Kidney (tissue), 14 donors: Measurements from ENCODE around the gene TLE1. TPM values are rescaled to one million over a fixed set of nuclear protein-coding genes. Genes with fewer than 3 reads are reported as not detected.

Experiments used
- DNase-seq, 5 donors: peaks; one replicate each; pipeline ENCODE4 v3.0.0-alpha.2; 2013 to 2020
- FAIRE-seq: peaks from 2 replicates; lab custom pipeline; 2012; peaks lifted over from hg19 to GRCh38; lab: Jason Lieb, UNC
- H3K27ac ChIP-seq, 2 donors: one replicate each; pipeline ENCODE4 v1.7.0; 2013; ENCODE audit warnings: low read depth in 2 of 2, low read length in 2 of 2, inconsistent platforms in 1 of 2
- H3K27me3 ChIP-seq: one replicate; pipeline ENCODE4 v1.7.1; 2013; ENCODE audit warnings: low read length, inconsistent platforms; ENCODE audit not compliant: control insufficient read depth, insufficient read depth
- H3K36me3 ChIP-seq, 3 donors: one replicate each; pipeline versions ENCODE4 v1.7.0 to v1.7.1; 2013; ENCODE audit warnings: low read length in 3 of 3, control low read depth in 1 of 3, inconsistent platforms in 1 of 3; ENCODE audit not compliant: insufficient read depth in 3 of 3, control insufficient read depth in 2 of 3
- H3K4me1 ChIP-seq, 3 donors: one replicate each; pipeline versions ENCODE4 v1.7.0 to v1.7.1; 2013; ENCODE audit warnings: low read length in 3 of 3, inconsistent platforms in 1 of 3, low read depth in 1 of 3; ENCODE audit not compliant: control insufficient read depth in 2 of 3, insufficient read depth in 2 of 3
- H3K4me3 ChIP-seq, 3 donors: one replicate each; pipeline versions ENCODE4 v1.7.0 to v1.8.1; 2013; ENCODE audit warnings: low read length in 3 of 3, control low read depth in 1 of 3, inconsistent platforms in 1 of 3
- H3K9ac ChIP-seq, 3 donors: one replicate each; pipeline versions ENCODE4 v1.7.0 to v1.7.1; 2013; ENCODE audit warnings: low read length in 3 of 3, control low read depth in 1 of 3, inconsistent platforms in 1 of 3
- H3K9me3 ChIP-seq, 3 donors: one replicate each; pipeline versions ENCODE4 v1.7.0 to v1.7.1; 2013; ENCODE audit warnings: low read length in 3 of 3, control low read depth in 1 of 3, inconsistent platforms in 1 of 3; ENCODE audit not compliant: control insufficient read depth in 2 of 3, insufficient read depth in 1 of 3
- intact Hi-C: fragments of 100-400 bp; cut with DNase I; formaldehyde crosslinking; loops from one replicate; pipeline ENCODE4 v1.11.1; 2022
- polyA plus RNA-seq: library from polyadenylated mRNA; stranded (reverse); fragments of 350-450 nt; fragmentation: Illumina TruSeq; extraction: RNeasy Lipid Tissue Mini Kit (QIAGEN cat#74804); gene quantifications from one replicate; pipeline ENCODE4 v1.2.3, GENCODE V29; 2014; ENCODE audit warnings: low read depth, low replicate concordance; ENCODE audit not compliant: insufficient read depth
- total RNA-seq: library from RNA; stranded (reverse); fragmentation: NEBNext Ultra II Directional; extraction: Animal tissue kit (Norgen Biotek cat#: 25700); gene quantifications from one replicate; pipeline ENCODE4 v1.2.1, GENCODE V29; 2021
- TF ChIP-seq, protein P1 (sequence below): IDR thresholded peaks from 3 replicates; pipeline ENCODE4 v1.5.1; 2012; ENCODE audit warnings: mild to moderate bottlenecking, moderate library complexity, borderline replicate concordance; ENCODE audit not compliant: insufficient read depth; ENCODE audit errors: extremely low read depth
- donor health status: control.
- donor health status: control.
- donor health status: control.
- donor health status: control.
- donor health status: control.
- donor health status: DM: yes; HTN: yes; CAD: no.
- donor health status: Normal renal cell carcinoma (clear cell type).

TLE1 gene
- total and polyA plus RNA-seq, 2 donors from 2014 or later: 10.8 to 52.5 TPM

GRCh38 chr9:81720450-81721086 is 31.2 kb upstream of the TLE1 start:
- Histone ChIP-seq H3K27ac (no peak overlapping the region), H3K36me3 (no peaks in the 10 kb centered on the region), H3K4me1 (no peaks in the 10 kb centered on the region), H3K9me3 (no peaks in the 10 kb centered on the region), H3K9ac (no peak overlapping the region), H3K4me3 (no peak overlapping the region), H3K27me3 (no peaks in the 10 kb centered on the region)
- intact Hi-C loops: no loop called here
- FAIRE-seq (no peak), DNase-seq (peak in 1 of 5 donors; percentile 35)
- TF ChIP-seq, protein P1, sequence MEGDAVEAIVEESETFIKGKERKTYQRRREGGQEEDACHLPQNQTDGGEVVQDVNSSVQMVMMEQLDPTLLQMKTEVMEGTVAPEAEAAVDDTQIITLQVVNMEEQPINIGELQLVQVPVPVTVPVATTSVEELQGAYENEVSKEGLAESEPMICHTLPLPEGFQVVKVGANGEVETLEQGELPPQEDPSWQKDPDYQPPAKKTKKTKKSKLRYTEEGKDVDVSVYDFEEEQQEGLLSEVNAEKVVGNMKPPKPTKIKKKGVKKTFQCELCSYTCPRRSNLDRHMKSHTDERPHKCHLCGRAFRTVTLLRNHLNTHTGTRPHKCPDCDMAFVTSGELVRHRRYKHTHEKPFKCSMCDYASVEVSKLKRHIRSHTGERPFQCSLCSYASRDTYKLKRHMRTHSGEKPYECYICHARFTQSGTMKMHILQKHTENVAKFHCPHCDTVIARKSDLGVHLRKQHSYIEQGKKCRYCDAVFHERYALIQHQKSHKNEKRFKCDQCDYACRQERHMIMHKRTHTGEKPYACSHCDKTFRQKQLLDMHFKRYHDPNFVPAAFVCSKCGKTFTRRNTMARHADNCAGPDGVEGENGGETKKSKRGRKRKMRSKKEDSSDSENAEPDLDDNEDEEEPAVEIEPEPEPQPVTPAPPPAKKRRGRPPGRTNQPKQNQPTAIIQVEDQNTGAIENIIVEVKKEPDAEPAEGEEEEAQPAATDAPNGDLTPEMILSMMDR: no peak

DNA sequence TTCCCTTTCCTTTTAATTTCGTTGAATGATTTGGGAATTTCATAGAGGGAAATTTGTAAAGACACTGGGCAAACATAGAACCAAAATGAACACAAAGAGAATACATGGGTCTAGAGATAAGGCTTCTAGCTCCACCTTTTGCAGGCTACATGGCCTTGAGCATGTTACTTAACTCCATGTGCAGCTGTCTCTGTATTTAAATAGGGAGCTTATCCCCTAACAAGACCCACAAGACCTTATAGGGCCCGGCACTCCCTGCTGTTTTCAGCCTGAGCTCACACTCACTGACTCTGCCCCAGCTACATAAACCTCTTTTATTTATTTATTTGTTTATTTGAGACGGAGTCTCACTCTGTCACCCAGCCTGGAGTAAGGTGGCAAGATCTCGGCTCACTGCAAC is 30.6 kb upstream of the TLE1 start:
- Histone ChIP-seq H3K4me1 (no peaks in the 10 kb centered on the region), H3K27ac (no peak overlapping the region), H3K4me3 (no peak overlapping the region), H3K27me3 (no peaks in the 10 kb centered on the region), H3K9ac (no peak overlapping the region), H3K36me3 (no peaks in the 10 kb centered on the region), H3K9me3 (no peaks in the 10 kb centered on the region)
- TF ChIP-seq, protein P1: no peak
- intact Hi-C loops: no loop called here
- no peak for DNase-seq
- no peak for FAIRE-seq

DNA sequence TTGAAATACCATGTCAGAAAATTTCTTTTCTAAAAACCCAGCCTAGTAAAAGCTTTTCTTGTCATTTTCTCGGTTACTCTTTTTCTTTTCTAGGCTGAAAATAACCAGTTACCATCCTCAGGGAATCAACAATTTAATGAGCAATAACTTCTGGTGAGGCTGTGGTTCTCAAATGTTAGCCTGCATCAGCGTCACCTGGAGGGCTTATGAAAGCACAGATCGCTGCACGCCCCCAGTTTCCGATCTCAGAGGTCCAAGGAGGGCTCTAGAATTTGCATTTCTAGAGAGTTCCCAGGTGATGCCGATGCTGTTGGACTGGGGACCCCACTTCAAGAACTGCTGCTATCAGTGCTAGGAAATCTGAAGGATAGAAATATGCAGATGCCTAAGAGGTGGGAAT is 28.9 kb upstream of the TLE1 start:
- no peaks in the 10 kb centered on the region for H3K4me1 ChIP-seq
- FAIRE-seq (no peak), DNase-seq (no peak)
- H3K9ac ChIP-seq: no peak overlapping the region
- no peaks in the 10 kb centered on the region for H3K9me3 ChIP-seq
- intact Hi-C loops: no loop called here
- H3K4me3 ChIP-seq: no peak overlapping the region
- TF ChIP-seq, protein P1: no peak
- H3K27ac ChIP-seq: no peak overlapping the region
- H3K27me3 ChIP-seq: no peaks in the 10 kb centered on the region
- H3K36me3 ChIP-seq: no peaks in the 10 kb centered on the region

DNA sequence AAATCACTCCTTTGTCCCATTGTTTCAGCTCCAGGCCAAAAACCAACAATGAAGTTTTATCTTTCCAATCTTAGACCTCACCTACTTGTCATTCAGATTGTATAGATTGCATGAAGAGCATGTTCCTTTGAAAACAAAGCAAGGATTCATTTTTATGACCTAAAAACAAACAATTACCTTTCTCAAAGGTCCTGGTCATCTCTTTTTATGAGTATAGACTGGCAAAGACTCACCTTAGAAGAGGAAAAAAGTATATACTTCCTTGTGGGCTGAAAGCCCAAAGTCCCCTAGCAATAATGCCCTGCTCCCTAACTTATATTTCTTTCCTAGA is 28.4 kb upstream of the TLE1 start:
- TF ChIP-seq, protein P1: no peak
- no peaks in the 10 kb centered on the region for H3K36me3 ChIP-seq
- H3K4me3 ChIP-seq: no peak overlapping the region
- intact Hi-C loops: no loop called here
- H3K9me3 ChIP-seq: no peaks in the 10 kb centered on the region
- H3K4me1 ChIP-seq: no peaks in the 10 kb centered on the region
- no peaks in the 10 kb centered on the region for H3K27me3 ChIP-seq
- no peak overlapping the region for H3K9ac ChIP-seq
- no peak for DNase-seq
- no peak overlapping the region for H3K27ac ChIP-seq
- FAIRE-seq: no peak
